GDM1 (cell line): ENCODE results near the gene RGS21.
"Not testable (repeated sequence)": the region's sequence is repeated elsewhere in the genome, so short reads cannot be mapped to it uniquely, and the experiment has no call there.

Experiments
- DNase-seq: peaks from one replicate; lab custom pipeline; 2025; lab: John Stamatoyannopoulos, UW

Gene RGS21

GRCh38 chr1:192316942-192317450, at the start of gene RGS21:
Gene RGS21, plus strand, starts transcription at chr1:192316992. Its CDS starts 26,045 bp downstream, at chr1:192343037.
- no peak for DNase-seq

- no peak for DNase-seq
Measured at GRCh38 chr1:192268468-192269052, 48.2 kb upstream of the RGS21 start.

GRCh38 chr1:192270398-192270797, 46.4 kb upstream of the RGS21 start:
- no peak for DNase-seq

GRCh38 chr1:192272732-192273131, 44.1 kb upstream of the RGS21 start:
- no peak for DNase-seq

- no peak for DNase-seq
Measured at GRCh38 chr1:192274588-192274987, 42.2 kb upstream of the RGS21 start.

GRCh38 chr1:192277635-192278034, 39.2 kb upstream of the RGS21 start:
- no peak for DNase-seq

GRCh38 chr1:192284927-192285326, 31.9 kb upstream of the RGS21 start:
- no peak for DNase-seq

- DNase-seq: no peak
Measured at GRCh38 chr1:192303029-192303428, 13.8 kb upstream of the RGS21 start.

- not testable (repeated sequence) for DNase-seq
Measured at GRCh38 chr1:192308314-192308713, 8.5 kb upstream of the RGS21 start.

GRCh38 chr1:192311281-192311680, 5.5 kb upstream of the RGS21 start:
- no peak for DNase-seq

- no peak for DNase-seq
Measured at GRCh38 chr1:192327997-192328396, 11.2 kb downstream of the RGS21 start.

- DNase-seq: no peak
Measured at GRCh38 chr1:192342842-192343241, 26.1 kb downstream of the RGS21 start.

GRCh38 chr1:192343344-192343743, 26.6 kb downstream of the RGS21 start:
- DNase-seq: no peak

- no peak for DNase-seq
Measured at GRCh38 chr1:192349314-192349713, 32.5 kb downstream of the RGS21 start.

- no peak for DNase-seq
Measured at GRCh38 chr1:192350356-192350755, 33.6 kb downstream of the RGS21 start.

GRCh38 chr1:192351550-192351949, 34.8 kb downstream of the RGS21 start:
- DNase-seq: no peak

GRCh38 chr1:192357924-192358323, 41.1 kb downstream of the RGS21 start:
- no peak for DNase-seq

- DNase-seq: no peak
Measured at GRCh38 chr1:192358402-192358801, 41.6 kb downstream of the RGS21 start.

GRCh38 chr1:192358822-192359221, 42.0 kb downstream of the RGS21 start:
- no peak for DNase-seq

GRCh38 chr1:192363177-192363576, 46.4 kb downstream of the RGS21 start:
- DNase-seq: no peak

GRCh38 chr1:192367436-192367835, 50.6 kb downstream of the RGS21 start:
- DNase-seq: no peak

- DNase-seq: no peak
Measured at GRCh38 chr1:192375306-192375705, 58.5 kb downstream of the RGS21 start.

- no peak for DNase-seq
Measured at GRCh38 chr1:192376374-192376773, 59.6 kb downstream of the RGS21 start.

- DNase-seq: no peak
Measured at GRCh38 chr1:192378276-192378675, 61.5 kb downstream of the RGS21 start.
